Esophagus muscularis mucosa (tissue), 3 donors: ENCODE data around the gene STARD5.

ENCODE experiments used
- POLR2AphosphoS5 ChIP-seq, 2 donors: sonication (generic); formaldehyde crosslinking; IDR thresholded peaks; one replicate each; pipeline ENCODE4 v1.6.1; 2017; ENCODE audit warnings: antibody characterized with exemption in 2 of 2
- TF ChIP-seq, protein P1 (sequence below), 3 experiments: fragments of 200-600 bp in 2 of 3; fragments of 450-650 bp in 1 of 3; sonication (generic) in 2 of 3; IDR thresholded peaks; one replicate each; pipeline ENCODE4 v1.5.1; 2017 to 2019; ENCODE audit warnings: antibody characterized with exemption in 3 of 3, mild to moderate bottlenecking in 2 of 3, moderate library complexity in 1 of 3

DNA sequence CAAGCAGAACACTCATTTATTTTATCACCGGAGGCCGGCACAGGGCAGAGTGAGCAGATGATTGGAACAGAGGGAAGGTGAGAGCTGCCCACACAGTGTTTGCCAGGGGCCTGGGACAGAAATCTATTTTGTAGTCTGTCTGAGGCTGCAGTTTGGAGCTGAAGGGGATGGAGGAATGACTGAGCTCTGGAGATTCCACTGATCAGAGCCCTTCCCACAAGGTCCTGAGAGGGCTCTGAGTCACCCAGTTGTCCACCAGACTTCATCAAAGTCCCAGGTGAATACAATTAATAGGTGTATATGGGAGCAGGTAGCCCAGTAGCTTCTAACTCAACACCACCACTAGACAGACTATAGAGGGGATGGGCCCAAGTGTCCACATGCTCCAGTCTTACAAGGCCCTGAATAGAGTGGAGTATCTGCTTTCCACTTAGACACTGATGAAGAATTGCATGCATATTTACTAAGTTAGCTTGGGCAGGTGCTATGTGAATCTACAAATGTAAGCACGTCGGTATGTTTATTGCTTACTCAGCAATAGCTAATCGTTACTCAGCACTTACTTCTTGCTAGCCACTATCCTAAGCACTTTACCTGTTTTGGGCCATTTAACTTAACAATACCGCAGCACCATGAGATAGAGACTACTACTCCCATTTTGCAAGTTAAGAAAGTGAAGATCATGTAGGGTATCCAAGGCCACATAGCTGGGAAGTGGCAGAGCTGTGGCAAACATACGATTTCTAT, 2.7 kb upstream of the STARD5 start:
- TF ChIP-seq, protein P1, sequence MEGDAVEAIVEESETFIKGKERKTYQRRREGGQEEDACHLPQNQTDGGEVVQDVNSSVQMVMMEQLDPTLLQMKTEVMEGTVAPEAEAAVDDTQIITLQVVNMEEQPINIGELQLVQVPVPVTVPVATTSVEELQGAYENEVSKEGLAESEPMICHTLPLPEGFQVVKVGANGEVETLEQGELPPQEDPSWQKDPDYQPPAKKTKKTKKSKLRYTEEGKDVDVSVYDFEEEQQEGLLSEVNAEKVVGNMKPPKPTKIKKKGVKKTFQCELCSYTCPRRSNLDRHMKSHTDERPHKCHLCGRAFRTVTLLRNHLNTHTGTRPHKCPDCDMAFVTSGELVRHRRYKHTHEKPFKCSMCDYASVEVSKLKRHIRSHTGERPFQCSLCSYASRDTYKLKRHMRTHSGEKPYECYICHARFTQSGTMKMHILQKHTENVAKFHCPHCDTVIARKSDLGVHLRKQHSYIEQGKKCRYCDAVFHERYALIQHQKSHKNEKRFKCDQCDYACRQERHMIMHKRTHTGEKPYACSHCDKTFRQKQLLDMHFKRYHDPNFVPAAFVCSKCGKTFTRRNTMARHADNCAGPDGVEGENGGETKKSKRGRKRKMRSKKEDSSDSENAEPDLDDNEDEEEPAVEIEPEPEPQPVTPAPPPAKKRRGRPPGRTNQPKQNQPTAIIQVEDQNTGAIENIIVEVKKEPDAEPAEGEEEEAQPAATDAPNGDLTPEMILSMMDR (IDR thresholded peaks at IDR 0.05) = no peak
- TF ChIP-seq POLR2AphosphoS5 (IDR thresholded peaks at IDR 0.05) = no peak
